Midbrain (tissue), 1 donor: ENCODE data around the gene CHST15.

Experiments used
- DNase-seq: peaks from one replicate; lab custom pipeline; 2025; lab: John Stamatoyannopoulos, UW

CHST15 gene

DNA sequence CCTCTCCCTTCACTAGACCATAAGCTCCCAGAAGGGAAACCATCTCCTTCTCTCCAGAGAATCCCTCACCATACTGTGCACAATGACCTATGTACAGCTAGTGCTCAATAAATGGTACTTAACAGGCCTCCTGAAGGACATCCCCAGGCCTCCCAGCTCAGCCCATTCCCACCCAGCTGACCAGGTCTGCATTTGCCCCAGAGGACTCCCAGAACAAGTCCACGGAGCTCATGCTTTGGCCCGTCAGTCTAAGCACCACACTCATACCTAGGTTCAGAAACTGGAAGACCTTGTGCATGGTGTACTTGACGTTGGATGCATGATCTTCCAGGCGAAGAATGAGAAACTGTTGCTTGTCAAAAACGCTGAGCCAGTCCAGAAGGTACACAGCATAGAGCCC is 81.3 kb downstream of the CHST15 start:
- no peak for DNase-seq

DNA sequence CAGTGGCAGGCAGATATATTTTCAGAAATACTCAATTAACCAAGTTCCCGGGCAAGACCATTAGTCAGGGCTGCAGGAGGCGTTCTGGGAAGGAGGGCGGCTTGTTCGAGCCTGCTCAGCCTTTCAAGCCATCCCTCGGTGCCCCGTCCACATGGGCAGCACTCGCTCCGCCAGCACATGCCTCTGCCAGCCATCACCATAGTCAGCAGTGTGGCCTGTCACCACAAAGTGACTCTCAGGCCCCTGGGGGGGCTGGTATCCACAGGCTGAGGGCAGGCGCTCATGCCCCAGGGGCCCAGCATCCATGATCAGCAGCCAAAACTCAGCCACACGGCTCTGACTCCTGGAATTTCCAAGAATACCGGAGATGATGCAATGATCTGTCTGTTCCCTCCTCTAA is 81.9 kb downstream of the CHST15 start:
- DNase-seq, result no peak

GRCh38 chr10:124010563-124011131 is 82.8 kb downstream of the CHST15 start:
- no peak for DNase-seq

DNA sequence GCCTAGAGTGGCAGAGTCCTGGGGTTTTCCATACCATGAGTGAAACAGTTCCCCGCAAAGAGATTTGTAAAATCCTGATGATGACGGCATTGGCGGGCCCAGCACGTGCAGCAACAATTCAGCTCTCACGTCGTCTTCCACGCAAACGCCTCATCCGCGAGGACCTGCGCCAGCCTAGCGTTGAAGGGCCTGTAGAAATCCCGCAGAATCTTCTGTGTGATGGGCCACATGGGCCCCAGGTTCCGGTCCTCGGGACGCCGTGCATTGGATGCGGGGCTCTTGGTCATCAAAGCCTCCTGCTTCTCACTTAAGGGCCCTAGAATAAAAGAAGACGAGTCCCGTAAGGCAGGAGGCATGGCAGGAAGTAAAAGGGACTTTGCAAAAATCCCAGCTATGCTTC is 83.4 kb downstream of the CHST15 start:
- DNase-seq, result no peak

GRCh38 chr10:124009231-124010015 is 84.0 kb downstream of the CHST15 start:
- DNase-seq, result no peak

DNA sequence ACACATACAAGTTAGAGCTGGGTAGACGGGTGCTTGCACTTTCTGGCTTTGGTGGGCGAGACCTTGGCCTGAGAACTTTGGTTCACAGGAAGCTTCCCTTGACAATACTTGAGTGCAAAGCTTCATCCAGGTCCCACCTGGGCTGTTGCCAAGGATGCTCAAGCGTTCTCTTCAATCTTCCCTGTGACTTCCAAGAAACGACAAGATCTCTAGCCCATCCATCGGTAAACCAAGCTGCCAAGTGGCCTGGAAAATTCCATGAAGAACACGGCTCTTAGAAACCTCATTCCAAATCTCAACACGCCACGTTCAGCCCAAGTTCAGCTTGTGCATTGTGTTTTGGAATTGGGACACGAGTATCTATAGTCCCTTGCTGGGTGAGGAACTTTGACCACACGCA is 84.7 kb downstream of the CHST15 start:
- DNase-seq, result no peak

GRCh38 chr10:124008187-124008586 is 85.2 kb downstream of the CHST15 start:
- no peak for DNase-seq

DNA sequence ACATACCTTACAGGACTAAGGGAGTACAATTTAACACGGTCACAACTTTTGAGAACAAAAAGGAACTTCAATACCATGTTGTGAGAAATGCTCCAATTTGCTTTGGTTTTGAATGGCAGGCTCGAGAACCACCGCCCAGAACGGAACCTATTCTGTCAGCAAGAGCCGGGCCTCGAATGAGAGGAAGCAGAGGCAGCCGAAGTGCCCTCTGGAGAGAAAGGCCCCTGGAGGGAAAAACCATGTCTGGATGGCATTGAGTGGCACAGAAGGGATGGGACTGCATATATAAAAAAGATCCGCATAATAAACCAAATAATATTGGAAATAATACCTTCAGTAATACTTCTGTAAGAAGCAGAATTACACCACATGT is 85.6 kb downstream of the CHST15 start:
- no peak for DNase-seq

GRCh38 chr10:124007102-124007772 is 86.2 kb downstream of the CHST15 start:
- no peak for DNase-seq

DNA sequence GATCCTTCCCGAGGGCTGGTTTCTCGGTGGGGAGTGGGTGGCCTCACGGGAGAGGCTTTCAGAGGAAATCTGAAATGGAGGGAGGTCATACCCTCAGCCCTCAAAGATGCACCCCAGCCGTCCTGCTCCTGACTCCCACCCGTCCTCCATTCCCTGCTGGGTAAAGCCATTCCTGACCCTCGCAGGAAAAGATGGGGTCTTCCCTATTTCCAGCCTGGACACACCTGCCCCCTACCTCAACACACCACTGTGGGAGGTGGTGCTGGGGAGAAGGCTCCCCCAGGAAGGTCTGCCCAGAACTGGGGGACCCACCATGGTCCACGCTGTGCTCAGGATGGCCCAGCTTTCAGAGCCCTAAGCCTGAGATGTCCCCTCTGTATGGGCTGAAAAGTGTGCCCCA is 86.9 kb downstream of the CHST15 start:
- no peak for DNase-seq

- no peak for DNase-seq
Measured at GRCh38 chr10:124005991-124006392, 87.4 kb downstream of the CHST15 start.

DNA sequence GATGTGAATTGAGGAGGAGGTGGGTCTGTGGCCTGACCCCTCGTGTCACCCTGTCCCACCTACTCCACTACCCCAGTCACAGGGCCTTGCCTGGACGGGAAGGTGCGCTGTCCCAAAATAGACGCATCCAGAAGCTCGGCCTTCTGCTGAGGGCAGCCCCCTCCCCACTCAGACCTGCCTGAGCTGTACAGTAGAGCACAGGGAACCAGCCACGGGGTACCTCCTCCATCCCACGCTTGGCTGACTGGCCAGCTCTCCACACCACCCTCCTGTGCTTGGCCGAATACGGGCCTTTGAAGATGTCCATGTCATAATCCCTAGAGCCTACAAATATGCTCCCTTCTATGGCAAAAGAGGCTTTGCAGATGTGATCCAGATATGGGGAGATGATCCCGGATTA is 88.3 kb downstream of the CHST15 start:
- DNase-seq, result no peak

DNA sequence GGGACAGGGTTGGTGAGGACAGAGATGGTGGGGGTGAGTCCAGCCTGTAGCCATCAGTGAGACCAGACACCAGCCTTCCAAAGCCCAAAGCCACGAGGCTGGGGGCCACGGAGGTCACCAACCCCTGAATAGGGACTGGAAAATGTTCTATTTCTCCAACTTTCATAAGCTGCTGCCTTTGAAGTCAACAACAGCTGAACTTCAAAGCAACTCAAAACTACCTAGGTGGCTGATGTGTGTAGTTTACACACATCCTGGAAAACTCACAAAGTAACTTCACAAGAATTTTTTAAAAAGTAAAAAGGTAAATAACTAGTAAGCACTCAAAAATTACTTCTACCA is 88.8 kb downstream of the CHST15 start:
- DNase-seq, result no peak

GRCh38 chr10:124003871-124004662 is 89.3 kb downstream of the CHST15 start:
- DNase-seq, result no peak

DNA sequence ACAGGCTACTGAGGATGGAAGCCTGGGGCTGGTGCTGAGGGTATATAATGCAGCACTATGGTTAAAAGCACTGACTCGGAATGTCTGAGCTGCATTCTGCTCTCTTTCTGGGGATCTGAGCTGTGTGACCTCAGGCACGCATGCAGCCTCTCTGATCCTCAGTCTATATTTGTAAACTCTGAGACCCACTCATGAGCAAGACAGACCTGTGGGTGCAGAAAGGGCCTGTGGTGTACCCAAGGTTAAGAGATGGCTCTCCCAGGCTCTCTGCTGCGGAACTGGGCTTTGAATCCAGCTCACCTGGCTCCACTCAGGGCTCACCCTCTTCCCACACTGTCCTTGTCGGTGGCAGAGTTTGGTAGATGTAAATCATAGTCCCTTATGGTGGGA is 89.9 kb downstream of the CHST15 start:
- DNase-seq, result no peak

GRCh38 chr10:124003070-124003419 is 90.4 kb downstream of the CHST15 start:
- no peak for DNase-seq

- no peak for DNase-seq
Measured at GRCh38 chr10:124002391-124003069, 90.9 kb downstream of the CHST15 start.

DNA sequence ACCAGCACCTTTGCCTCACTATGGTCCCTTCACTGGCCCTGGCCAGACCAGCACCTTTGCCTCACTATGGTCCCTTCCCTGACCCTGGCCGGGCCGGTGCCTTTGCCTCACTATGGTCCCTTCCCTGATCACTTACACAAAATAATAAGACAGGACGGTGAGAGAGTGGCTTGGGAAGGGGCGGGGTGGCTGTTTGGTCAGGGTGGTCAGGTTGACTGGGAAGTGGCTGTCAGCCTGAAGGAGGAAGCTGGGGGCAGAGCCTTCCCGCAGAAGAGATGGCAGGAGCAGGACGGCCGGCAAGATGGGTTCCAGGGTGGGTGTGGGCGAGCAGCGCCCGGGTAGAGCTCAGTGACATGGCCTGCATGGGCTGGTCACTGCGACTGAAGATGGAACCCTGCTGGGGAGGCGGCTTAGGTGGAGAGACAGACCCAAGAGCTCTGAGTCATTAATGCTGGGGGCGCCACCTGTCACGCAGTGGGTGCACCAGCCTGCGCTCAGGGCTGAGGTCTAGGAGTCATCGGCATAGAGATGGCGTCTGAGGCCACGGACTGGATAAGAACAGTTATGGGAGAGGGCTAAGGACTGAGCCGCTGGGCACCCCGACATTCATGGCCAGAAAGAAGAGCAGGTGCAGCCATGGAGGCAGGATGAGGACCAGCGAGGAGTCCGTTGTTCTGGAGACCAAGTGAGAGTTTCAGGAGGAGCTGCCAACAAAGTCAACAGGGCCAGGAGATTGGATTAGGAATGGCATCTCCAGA is 91.8 kb downstream of the CHST15 start:
- no peak for DNase-seq

- no peak for DNase-seq
Measured at GRCh38 chr10:124000792-124001201, 92.6 kb downstream of the CHST15 start.

DNA sequence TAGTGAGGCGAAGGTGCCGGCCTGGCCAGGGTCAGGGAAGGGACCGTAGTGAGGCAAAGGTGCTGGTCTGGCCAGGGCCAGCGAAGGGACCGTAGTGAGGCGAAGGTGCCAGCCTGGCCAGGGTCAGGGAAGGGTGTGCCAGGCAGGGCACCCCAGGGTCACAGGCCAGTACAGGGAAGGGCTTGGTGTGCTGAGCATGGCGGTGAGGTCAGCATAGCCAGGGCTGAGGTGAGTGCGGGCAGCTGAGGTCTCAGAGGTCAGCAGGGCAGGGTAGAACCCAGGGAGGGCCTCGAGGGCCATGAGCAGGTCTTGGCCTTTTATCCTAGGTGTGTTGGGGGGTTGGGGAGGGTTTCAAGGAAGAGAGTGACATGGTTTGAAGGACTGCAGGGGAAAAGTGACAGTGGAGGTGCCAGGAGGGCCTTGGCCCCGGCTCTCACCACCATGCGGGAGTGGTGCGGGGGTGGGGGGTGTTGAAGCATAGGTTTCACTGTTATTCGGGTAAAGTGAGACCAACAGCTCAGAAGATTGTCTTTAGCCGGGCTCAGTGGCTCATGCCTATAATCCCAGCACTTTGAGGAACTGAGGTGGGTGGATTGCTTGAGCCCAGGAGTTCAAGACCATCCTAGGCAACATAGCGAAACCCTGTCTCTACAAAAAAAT is 93.3 kb downstream of the CHST15 start:
- no peak for DNase-seq

- DNase-seq, result no peak
Measured at GRCh38 chr10:123999261-123999660, 94.1 kb downstream of the CHST15 start.
